SJCRH30 (cell line): Measurements from ENCODE around the gene SIDT2. TPM values are rescaled to one million over a fixed set of nuclear protein-coding genes. Genes with fewer than 3 reads are reported as not detected.
"Not testable (repeated sequence)": the region's sequence is repeated elsewhere in the genome, so short reads cannot be mapped to it uniquely, and the experiment has no call there.

Source experiments
- DNase-seq, 2 experiments: peaks; one replicate each; pipeline ENCODE4 v3.0.0-alpha.2; 2015 to 2020
- H3K27ac ChIP-seq: fragments of 250-450 bp; sonication (Bioruptor Pico); 2 replicates; pipeline ENCODE4 v1.5.1; 2020; ENCODE audit warnings: mild to moderate bottlenecking, moderate library complexity
- H3K27me3 ChIP-seq: fragments of 250-450 bp; sonication (Bioruptor Pico); 2 replicates; pipeline ENCODE4 v1.5.1; 2020; ENCODE audit warnings: mild to moderate bottlenecking, moderate library complexity
- H3K36me3 ChIP-seq: fragments of 250-450 bp; sonication (Bioruptor Pico); 2 replicates; pipeline ENCODE4 v1.5.1; 2020; ENCODE audit warnings: mild to moderate bottlenecking, moderate library complexity
- H3K4me1 ChIP-seq: fragments of 250-450 bp; sonication (Bioruptor Pico); 2 replicates; pipeline ENCODE4 v1.5.1; 2020; ENCODE audit warnings: mild to moderate bottlenecking, moderate library complexity
- H3K4me3 ChIP-seq: fragments of 250-450 bp; sonication (Bioruptor Pico); 2 replicates; pipeline ENCODE4 v1.5.1; 2020; ENCODE audit warnings: mild to moderate bottlenecking, moderate library complexity
- H3K9me3 ChIP-seq: fragments of 250-450 bp; sonication (Bioruptor Pico); replicated peaks from 2 replicates; pipeline ENCODE4 v1.5.1; 2020; ENCODE audit warnings: mild to moderate bottlenecking, moderate library complexity
- total RNA-seq: library from RNA; depleted of rRNA; stranded (reverse); fragments of >200 nt; shearing (Covaris generic); gene quantifications from 2 replicates; pipeline ENCODE4 v1.2.3, GENCODE V29; 2014

The SIDT2 gene
- total RNA-seq, 1 experiment from 2014 or later, result 13.7 TPM

DNA sequence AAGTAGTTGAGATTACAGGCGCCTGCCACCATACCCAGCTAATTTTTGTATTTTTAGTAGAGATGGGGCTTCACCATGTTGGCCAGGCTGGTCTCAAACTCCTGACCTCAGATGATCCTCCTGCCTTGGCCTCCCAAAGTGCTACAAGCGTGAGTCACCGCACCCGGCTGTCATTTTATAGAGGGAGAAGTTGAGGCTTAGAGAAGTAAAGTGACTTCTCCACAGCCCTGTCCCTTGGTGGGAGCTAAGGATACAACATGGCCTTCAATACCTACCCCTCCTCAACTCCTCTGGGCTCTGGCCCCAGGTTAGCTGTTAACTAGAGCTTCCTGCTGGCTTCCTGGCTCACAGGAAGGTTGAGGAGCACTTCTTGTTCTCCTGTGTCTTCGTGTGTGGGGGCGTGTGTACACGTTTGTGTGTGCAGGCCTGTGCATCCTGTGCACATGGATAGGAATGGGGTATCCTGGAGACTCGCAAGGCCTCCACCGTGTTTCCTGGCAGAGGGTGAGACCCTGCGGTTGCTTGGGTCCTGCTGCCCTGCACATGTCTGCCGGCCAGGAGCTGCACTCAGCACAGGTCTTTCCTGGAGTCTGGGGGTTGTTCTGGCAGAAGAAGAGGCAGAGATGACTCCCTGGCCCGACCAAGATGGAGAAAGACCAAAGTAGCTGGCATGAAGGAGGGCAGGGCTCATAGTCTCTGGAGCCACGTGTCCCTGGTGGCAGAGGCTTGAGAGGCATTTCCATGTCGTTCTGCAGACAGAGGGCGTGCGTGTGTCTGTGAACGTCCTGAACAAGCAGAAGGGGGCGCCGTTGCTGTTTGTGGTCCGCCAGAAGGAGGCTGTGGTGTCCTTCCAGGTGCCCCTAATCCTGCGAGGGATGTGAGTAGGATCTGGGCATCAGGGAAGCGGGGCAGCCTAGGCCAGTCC is 2.4 kb downstream of the SIDT2 start:
- DNase-seq, result no peak
- H3K36me3 ChIP-seq, result no peaks in the 10 kb centered on the region
- H3K9me3 ChIP-seq, result no peaks in the 10 kb centered on the region
- no peaks in the 10 kb centered on the region for H3K27me3 ChIP-seq
- peak overlapping the region; percentile 88 for H3K27ac ChIP-seq
- H3K4me1 ChIP-seq, result peaks cover 10% of the 10 kb centered on the region
- H3K4me3 ChIP-seq, result no peak overlapping the region; the same call in 1 of the 2 replicates

- H3K4me1 ChIP-seq, result peaks cover 10% of the 10 kb centered on the region
Measured at GRCh38 chr11:117181586-117182550, 3.3 kb downstream of the SIDT2 start.

GRCh38 chr11:117182551-117182935 is 4.0 kb downstream of the SIDT2 start:
- Histone ChIP-seq H3K36me3 (no peaks in the 10 kb centered on the region), H3K27ac (no peak overlapping the region), H3K4me1 (peaks cover 9% of the 10 kb centered on the region), H3K9me3 (no peaks in the 10 kb centered on the region), H3K4me3 (no peak overlapping the region), H3K27me3 (no peaks in the 10 kb centered on the region)
- DNase-seq, result no peak

More at GRCh38 chr11:117181586-117182550, 3.3 kb downstream of the SIDT2 start:
- H3K9me3 ChIP-seq, result no peaks in the 10 kb centered on the region
- DNase-seq, result no peak
- no peaks in the 10 kb centered on the region for H3K36me3 ChIP-seq
- no peak overlapping the region for H3K4me3 ChIP-seq
- H3K27me3 ChIP-seq, result no peaks in the 10 kb centered on the region
- no peak overlapping the region for H3K27ac ChIP-seq

DNA sequence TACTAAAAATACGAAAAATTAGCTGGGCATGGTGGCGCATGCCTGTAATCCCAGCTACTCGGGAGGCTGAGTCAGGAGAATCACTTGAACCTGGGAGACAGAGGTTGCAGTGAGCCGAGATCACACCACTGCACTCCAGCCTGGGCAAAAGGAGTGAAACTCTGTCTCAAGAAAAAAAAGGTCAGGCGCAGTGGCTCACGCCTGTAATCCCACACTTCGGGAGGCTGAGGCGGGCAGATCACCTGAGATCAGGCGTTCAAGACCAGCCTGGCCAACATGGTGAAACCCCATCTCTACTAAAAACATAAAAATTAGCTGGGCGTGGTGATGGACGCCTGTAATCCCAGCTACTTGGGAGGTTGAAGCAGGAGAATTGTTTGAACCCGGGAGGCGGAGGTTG is 4.6 kb downstream of the SIDT2 start:
- not testable (repeated sequence) for H3K4me3 ChIP-seq, H3K27ac ChIP-seq, H3K9me3 ChIP-seq, H3K4me1 ChIP-seq, H3K36me3 ChIP-seq, DNase-seq, H3K27me3 ChIP-seq

- H3K4me1 ChIP-seq, result peaks cover 6% of the 10 kb centered on the region
- H3K36me3 ChIP-seq, result no peaks in the 10 kb centered on the region
- no peak for DNase-seq
- H3K4me3 ChIP-seq, result no peak overlapping the region
- H3K27ac ChIP-seq, result no peak overlapping the region
- H3K27me3 ChIP-seq, result no peaks in the 10 kb centered on the region
- H3K9me3 ChIP-seq, result no peaks in the 10 kb centered on the region
Measured at GRCh38 chr11:117183724-117184349, 5.3 kb downstream of the SIDT2 start.

DNA sequence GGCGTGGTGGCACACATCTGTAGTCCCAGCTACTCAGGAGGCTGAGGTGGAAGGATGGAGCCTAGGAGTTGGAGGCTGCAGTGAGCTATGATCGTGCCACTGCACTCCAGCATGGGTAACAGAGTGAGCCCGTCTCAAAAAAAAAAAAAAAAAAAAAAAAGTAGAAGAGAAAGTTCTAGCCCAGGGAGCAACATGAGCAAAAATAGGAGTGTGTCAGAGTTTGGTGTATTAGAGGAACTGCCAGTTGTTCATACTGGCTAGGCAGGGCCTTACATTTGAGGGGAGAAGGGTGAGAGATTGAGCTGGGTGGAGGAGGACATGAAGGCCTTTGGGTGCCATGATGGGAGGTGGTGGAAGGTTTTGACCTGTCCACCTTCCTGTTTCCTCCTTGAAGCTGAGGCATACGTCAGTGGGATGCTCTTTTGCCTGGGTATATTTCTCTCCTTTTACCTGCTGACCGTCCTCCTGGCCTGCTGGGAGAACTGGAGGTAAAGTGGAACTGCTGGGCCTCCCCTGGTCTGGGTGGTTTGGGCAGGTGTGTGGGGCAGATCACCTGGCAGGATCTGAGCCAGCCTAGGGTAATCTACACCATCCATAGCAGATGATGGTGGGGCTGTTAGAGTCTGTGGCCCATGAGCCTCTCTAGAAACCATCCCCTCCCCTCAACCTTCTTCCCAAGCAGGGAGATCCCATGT is 7.3 kb downstream of the SIDT2 start:
- no peaks in the 10 kb centered on the region for H3K9me3 ChIP-seq
- H3K27me3 ChIP-seq, result no peaks in the 10 kb centered on the region
- peaks cover 2% of the 10 kb centered on the region; the same call in 1 of the 2 replicates for H3K4me1 ChIP-seq
- H3K27ac ChIP-seq, result no peak overlapping the region
- no peak overlapping the region for H3K4me3 ChIP-seq
- no peak for DNase-seq
- no peaks in the 10 kb centered on the region for H3K36me3 ChIP-seq

DNA sequence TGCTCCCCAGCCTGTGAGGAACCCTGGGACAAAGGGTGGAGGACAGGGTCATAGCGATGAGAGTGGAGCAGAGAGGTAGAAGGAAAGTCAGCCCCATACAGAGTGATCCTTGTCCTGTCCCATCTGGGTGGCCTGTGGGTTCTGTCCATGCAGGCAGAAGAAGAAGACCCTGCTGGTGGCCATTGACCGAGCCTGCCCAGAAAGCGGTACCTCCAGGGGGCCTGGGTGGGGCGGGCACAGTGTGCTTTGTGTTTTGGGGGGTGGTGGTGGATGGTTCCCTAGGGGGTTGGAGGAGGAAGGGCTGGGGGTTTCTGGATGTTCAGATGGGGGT is 7.9 kb downstream of the SIDT2 start:
- H3K27ac ChIP-seq, result no peak overlapping the region
- DNase-seq, result no peak
- no peak overlapping the region for H3K4me3 ChIP-seq
- H3K27me3 ChIP-seq, result no peaks in the 10 kb centered on the region
- no peaks in the 10 kb centered on the region for H3K36me3 ChIP-seq
- H3K9me3 ChIP-seq, result no peaks in the 10 kb centered on the region
- H3K4me1 ChIP-seq, result no peaks in the 10 kb centered on the region

- no peak for DNase-seq
- no peaks in the 10 kb centered on the region for H3K36me3 ChIP-seq
Measured at GRCh38 chr11:117187007-117187406, 8.5 kb downstream of the SIDT2 start.

DNA sequence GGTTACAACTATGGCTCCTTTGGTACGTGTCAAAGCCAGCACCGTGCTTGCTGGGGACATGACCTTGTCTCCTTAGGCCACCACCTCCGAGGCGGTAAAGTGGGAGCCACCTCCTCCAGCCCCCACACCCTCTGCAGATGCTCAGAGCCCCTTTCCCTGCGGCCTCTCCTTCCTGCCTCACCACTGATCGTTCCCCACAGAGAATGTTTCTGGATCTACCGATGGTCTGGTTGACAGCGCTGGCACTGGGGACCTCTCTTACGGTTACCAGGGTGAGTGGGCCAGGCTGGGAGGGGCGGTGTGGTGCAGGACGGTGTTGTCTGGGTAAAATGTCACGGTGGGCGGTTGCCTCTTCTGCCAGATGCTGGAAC is 8.9 kb downstream of the SIDT2 start:
- DNase-seq, result no peak
- no peaks in the 10 kb centered on the region for H3K9me3 ChIP-seq
- no peak overlapping the region for H3K27ac ChIP-seq
- H3K4me3 ChIP-seq, result no peak overlapping the region
- no peaks in the 10 kb centered on the region for H3K27me3 ChIP-seq
- H3K4me1 ChIP-seq, result no peaks in the 10 kb centered on the region
- no peaks in the 10 kb centered on the region for H3K36me3 ChIP-seq

More at GRCh38 chr11:117187007-117187406, 8.5 kb downstream of the SIDT2 start:
- H3K27ac ChIP-seq, result no peak overlapping the region
- H3K27me3 ChIP-seq, result no peaks in the 10 kb centered on the region
- no peaks in the 10 kb centered on the region for H3K9me3 ChIP-seq
- no peak overlapping the region for H3K4me3 ChIP-seq
- H3K4me1 ChIP-seq, result no peaks in the 10 kb centered on the region

DNA sequence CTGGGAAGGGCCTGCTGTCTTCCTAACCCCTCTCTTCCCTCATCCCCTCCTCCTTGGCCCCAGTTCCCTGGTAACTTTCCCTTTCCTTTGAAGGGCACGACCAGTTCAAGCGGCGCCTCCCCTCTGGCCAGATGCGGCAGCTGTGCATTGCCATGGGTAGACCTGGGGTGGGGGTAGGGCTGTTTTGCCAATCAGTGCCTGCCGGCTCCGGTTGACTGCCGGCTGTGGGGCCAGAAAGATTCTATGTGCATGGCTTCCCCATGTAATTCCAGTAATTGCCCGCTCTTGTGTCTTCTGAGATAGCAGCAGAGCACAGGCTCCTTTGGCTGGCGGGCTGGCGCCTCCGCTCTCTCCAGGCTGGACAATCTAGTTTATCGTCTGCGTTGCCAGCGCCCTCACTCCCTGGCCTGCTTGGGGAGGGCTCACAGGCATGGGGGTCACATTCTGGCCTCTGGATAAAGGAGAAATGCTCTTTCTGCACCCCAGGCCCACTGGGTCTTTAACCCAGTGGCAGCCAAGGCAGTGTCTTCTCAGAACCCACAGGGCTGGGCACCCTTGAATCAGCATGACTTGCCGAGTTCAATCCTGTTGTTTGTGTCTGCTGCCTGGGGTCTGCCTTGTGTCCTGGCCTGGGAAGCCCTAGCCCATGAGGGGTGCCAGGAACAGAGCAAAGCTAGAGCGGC is 9.4 kb downstream of the SIDT2 start:
- no peaks in the 10 kb centered on the region for H3K36me3 ChIP-seq
- H3K27ac ChIP-seq, result no peak overlapping the region
- no peak overlapping the region for H3K4me3 ChIP-seq
- no peaks in the 10 kb centered on the region for H3K4me1 ChIP-seq
- no peaks in the 10 kb centered on the region for H3K9me3 ChIP-seq
- DNase-seq, result no peak
- H3K27me3 ChIP-seq, result no peaks in the 10 kb centered on the region

GRCh38 chr11:117188620-117189081 is 10.1 kb downstream of the SIDT2 start:
- Histone ChIP-seq H3K4me3 (no peak overlapping the region), H3K27me3 (no peaks in the 10 kb centered on the region), H3K9me3 (no peaks in the 10 kb centered on the region), H3K36me3 (no peaks in the 10 kb centered on the region), H3K4me1 (no peaks in the 10 kb centered on the region), H3K27ac (no peak overlapping the region)
- DNase-seq, result no peak

- H3K27ac ChIP-seq, result no peak overlapping the region
- DNase-seq, result no peak
- H3K4me3 ChIP-seq, result no peak overlapping the region
- no peaks in the 10 kb centered on the region for H3K27me3 ChIP-seq
- H3K36me3 ChIP-seq, result no peaks in the 10 kb centered on the region
- H3K4me1 ChIP-seq, result no peaks in the 10 kb centered on the region
- H3K9me3 ChIP-seq, result no peaks in the 10 kb centered on the region
Measured at GRCh38 chr11:117189191-117189940, 10.8 kb downstream of the SIDT2 start.

- H3K4me1 ChIP-seq, result no peaks in the 10 kb centered on the region
- H3K27ac ChIP-seq, result no peak overlapping the region
- H3K36me3 ChIP-seq, result no peaks in the 10 kb centered on the region
- H3K4me3 ChIP-seq, result no peak overlapping the region
- DNase-seq, result no peak
- no peaks in the 10 kb centered on the region for H3K9me3 ChIP-seq
- no peaks in the 10 kb centered on the region for H3K27me3 ChIP-seq
Measured at GRCh38 chr11:117189941-117190544, 11.5 kb downstream of the SIDT2 start.
